HG03064 (cell line): ENCODE measurements around the gene SART3.
A peak's percentile ranks its signal among the peaks of the same experiment; 100 is the strongest.
"Not testable (repeated sequence)": the region's sequence is repeated elsewhere in the genome, so short reads cannot be mapped to it uniquely, and the experiment has no call there.

Experiments used
- ATAC-seq: cut with Tn5 transposase; IDR thresholded peaks from one replicate; pipeline ENCODE4 v1.9.1; 2021; ENCODE audit warnings: low read depth; ENCODE audit not compliant: unreplicated experiment

SART3 gene

DNA sequence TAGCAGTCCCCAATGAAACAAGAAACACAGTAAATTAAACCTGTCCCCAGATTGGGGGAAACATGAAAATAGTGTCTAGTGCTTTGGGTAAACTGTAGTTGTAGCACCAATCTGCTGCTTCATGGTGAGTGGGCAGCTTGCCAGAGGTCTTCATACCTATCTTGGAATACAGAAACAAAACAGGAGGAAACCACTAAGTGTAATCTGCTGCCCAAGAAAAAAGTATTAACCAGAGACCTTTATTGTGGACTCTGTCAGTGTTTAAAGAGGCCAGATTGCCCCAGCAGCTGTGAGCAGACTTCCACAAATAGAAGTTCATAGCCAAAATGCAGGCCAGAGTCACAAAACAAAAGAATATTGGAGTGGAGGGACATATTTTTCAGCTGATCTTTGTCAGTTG lies 3.8 kb upstream of the SART3 start:
- ATAC-seq = no peak

DNA sequence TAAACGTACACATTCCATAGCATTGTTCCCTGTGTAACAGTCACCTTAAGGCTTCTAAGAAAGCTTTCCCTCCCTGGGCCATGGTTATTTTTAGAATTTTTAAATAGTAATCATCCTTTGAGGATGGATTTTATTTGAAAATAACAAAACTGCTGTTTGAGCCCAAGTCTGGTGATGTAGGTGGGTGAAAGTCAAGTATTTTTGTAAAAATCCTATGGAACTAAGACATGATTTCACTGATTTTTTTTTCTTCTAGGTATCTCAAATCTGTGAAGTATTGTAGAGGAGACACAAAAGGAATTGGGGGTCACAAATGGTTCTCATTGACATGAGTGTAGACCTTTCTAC lies 2.8 kb upstream of the SART3 start:
- ATAC-seq = no peak

DNA sequence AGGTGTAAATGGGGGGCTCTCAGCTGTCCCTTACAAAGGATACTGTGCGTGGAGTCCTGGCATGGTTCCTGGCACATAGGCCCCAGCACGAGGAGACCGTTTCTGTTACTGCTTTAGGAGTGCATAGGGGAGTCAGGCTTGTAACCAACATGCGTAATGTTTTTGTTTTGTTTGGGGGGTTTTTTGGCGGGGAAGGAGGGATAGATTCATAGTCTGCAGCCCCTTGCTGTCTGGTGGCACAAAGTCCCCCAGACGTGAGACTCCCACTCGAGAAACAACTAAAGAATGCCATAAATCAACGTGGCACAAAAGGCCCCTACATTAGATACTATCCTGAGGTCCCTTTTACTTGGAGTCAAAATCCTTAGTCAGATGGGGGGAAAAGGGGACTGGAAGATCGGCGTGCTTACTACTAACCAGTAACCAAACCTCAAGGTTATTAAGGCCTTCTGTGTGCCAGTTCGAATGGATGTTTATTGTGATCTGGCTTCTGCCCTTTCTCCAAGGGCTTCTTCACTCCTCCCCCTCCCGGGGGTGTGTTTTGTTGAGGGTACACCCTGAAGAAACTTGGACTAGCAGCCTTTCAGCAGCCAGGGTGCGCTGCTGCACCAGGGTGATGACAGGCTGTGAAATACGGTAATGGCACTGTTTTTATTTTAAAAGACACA lies 2.3 kb upstream of the SART3 start:
- no peak for ATAC-seq

DNA sequence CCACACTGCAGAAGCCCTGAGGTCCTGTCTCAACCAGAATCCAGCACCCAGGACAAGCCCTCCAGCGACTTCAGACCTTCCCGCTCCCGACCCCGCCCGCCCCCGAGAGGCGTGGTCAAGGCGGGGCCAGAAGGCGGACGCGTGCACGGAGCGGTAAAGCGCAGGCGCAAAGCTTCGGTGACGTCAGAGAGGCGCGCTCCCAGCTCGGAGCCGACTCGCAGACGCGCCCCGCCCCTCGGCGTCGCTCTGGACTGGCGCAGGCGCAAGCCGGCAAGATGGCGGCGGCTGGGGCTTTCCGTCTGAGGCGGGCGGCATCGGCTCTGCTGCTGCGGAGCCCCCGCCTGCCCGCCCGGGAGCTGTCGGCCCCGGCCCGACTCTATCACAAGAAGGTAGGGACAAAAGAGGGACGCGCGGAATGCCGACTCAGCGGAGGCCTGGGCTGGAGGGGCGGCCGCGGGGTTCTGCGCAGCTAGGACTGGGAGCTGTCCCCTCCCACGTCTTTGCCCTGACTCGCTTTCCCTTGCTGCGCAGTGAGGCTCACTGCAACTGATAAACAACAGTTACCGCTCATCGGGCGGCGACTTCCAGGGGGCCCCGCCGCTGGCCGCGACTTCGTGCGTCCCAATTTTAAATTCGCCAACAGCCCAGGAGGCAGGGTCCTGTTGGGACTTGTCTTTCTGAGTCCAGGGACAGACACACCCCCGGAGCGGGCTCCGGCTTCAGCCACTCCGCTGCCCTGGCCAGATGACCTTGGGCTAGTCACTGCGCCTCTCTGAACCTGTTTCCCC lies 1.6 kb upstream of the SART3 start, which contains the start of gene ISCU:
ISCU (plus strand) TSS at position 249 of the 788 bp plus-strand sequence; CDS start at position 276, 27 bp downstream.
- peak; percentile 44 for ATAC-seq

DNA sequence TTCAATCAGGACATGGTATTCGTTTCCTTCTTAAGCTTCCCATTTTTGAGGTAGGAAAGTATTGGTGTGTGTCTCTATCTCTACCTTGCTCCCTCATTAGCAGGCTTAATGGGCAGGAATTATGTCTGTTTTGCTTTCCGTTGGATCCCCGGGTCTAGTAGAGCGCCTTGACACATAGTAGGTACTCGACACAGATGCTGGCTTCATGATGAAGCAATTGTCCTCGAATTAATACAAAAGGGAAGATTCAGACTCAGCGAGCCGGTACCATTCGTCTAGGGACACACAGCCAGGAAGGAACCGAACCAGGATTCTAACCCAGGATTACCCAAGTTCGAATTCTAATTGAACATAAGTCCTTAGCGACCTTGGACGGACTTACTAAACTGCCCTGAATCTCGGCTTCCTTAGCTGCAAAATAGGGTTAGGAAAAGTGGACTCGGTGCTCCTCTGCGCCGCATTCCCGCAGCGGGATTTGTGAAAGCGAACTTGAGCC lies 927 bp upstream of the SART3 start:
- no peak for ATAC-seq

DNA sequence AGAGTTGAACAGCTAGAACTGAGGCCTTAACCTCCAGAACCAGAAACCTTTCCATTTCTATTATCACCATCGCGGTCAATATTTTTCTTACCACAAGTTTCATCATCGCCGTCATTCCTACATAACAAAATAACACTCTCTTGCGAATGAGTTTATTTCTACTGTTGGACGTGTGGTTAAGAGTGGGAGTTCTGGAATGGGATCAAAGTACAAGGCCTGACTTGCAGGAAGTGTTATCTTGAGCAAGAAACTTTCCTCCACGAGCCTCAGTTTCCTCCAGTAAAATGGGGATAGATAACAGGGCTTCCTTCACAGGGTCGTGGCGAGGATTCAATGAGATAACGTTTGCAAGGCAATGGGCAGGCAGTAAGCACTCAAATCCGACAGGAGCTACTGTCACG lies 652 bp downstream of the SART3 start:
- ATAC-seq = no peak

DNA sequence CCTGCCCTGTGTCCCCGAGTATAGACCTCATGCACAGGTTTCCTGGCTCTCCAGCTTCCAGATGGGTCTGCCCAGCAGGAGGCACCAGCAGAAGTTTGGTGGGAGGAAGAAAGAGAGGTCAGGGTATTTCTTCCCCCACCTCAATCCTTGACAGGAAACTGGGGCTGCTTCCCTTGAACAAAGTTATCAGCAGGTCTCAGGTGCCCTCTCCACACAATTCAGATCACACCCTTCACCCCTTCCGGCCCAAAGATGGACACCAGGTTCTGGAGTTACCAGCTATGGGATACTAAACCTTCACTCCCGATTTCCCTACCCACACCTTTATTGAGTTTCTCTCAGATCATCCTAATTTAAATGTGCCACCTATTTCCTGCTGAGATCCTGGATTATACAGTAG lies 1.2 kb downstream of the SART3 start:
- ATAC-seq = no peak

DNA sequence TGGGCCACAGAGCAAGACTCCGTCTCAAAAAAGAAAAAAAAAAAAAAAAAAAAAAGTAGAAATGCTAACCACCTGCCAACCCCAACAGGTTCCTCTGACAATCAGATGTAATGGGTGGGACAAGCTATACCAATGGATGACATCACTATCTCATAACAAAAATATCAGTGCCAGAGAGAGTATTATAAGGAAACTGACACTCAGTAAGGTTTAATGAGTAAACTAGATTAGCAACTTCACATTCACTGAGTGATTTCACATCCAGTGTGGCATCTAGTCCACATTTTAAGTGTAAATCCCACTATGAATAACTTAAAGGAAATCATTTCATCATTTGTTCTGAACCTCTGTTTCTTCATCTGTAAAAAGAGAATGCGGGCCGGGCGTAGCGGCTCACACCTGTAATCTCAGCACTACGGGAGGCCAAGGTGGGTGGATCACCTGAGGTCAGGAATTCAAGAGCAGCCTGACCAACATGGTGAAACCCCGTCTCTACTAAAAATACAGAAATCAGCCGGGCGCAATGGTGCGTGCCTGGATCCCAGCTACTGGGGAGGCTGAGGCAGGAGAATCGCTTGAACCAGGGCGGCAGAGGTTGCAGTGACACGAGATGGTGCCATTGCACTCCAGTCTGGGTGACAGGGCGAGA lies 1.8 kb downstream of the SART3 start:
- ATAC-seq = no peak

DNA sequence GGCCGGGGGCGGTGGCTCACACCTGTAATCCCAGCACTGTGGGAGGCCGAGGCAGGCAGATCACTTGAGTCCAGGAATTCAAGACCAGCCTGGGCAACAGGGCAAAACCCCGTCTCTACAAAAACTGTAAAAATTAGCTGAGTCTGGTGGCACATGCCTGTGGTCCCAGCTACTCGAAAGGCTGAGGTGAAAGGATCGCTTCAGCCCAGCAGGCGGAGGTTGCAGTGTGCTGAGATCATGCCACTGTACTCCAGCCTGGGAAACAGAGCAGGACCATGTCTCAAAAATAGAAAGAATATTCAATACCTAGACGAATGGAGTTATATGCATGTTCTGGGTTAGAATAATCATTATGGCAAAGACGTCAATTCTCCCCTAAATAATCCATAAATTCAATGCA lies 5.6 kb downstream of the SART3 start:
- not testable (repeated sequence) for ATAC-seq

DNA sequence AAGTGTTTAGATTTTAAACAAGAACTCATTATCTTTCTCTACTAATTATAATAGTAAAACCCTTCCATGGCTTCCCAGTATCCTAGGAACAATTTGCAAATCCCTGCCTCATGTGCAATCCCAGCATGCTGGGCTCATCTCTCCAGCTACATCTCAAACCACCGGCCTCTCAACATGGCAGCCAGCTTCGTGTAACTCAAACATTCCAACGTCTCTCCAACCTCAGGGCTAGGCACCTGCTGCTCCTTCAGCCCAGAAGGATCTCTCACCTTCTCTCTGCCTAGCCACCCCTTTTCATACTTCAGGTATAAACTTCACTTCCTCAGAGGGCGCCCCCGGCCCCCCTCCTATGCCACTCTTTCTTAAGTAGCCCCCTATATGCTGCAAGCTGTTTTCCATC lies 7.2 kb downstream of the SART3 start:
- no peak for ATAC-seq

DNA sequence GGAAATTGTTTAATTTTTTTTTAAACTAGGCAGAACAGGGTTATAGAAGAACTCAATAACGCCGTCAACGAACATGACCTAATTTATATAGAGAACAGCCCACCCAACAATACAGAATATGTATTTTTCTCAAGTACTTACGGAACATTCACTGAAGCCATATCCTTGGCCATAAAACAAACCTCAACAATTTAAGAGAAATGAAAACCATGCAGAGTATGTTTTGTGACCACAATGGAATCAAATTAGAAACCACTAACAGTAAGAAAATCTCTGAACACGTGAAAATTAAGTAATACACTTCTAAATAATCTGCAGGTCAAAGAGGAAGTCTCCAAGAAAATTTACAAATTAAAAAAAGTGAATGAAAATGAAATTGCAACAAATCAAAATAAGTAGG lies 9.4 kb downstream of the SART3 start:
- ATAC-seq = no peak

DNA sequence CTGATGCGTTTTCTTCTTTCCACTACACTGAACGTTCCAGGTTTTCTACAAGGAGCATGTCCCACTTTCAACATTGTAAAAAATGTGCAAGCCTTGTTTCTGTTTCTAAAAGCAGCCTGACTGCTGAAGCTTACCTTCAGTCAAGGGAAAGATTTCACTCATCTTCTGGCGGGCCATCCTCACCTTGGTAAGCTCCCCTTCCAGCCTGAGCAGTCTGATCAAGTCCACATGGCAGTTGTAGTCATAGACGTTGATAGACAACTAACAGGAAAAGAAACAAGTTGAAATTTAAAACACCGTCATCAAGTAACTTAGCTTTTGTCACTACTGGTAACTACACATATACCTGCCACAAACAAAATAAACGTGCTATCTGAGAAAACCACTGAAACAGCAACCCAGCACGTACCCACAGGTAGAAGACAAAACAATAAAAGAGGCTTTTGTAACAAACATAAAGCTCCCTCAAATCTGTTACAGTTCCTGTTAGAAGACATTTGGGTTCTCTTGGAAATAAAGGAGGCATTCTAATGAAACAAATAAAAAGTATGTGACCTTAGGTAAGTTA lies 11.9 kb downstream of the SART3 start:
- no peak for ATAC-seq

DNA sequence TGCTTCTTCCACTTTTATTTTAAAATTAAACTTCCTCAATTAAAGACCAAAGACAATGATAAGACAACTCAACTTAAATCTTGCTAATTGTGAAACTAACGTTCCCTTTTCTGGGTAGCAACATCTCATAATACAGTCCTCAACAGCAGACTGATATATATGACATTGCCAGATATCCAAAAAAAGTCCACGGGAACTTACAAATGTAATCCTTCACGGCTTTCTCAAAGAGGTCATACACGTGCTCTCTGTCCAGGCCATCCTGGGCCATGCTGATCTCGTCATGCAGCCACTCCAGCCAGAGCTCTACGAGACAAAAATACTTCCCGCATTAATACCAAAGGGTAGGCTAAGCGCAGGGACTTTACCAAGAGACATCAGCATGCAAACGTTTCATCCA lies 13.3 kb downstream of the SART3 start:
- no peak for ATAC-seq

DNA sequence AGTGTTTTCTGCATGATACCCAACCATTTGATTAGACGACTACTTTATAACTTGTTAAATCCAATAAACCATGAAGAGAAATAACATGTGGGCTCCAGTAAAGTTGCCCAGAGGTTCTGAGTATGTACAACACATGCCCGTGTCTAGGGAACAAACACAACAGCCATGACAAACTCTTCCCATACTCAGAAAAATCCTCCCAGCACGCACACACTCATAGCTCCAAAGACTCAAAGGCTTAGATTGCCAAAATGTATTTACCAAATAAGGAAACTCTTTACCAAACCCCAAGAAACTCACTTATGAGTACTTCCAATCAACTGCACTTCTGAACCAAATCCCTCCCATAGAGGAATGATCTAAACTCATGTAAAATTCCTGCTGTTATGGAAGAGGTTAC lies 17.3 kb downstream of the SART3 start:
- ATAC-seq = no peak

DNA sequence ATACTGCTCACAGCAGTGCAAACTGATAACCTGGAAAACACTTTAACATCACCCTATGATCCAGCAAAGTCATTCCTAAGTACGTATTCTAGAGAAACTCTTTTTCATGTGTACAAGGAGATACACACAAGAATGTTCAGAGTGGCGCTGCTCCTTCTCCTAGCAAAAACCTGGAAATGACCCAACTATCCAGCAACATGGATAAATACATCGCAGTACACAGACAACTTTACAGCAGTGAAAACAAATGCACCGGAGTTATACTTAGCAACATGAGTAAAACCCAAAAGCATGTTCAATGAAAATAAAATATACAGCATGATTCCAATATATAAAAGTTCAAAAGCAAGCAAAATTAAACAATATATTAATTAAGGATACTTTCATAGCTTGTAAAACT lies 18.7 kb downstream of the SART3 start:
- no peak for ATAC-seq

DNA sequence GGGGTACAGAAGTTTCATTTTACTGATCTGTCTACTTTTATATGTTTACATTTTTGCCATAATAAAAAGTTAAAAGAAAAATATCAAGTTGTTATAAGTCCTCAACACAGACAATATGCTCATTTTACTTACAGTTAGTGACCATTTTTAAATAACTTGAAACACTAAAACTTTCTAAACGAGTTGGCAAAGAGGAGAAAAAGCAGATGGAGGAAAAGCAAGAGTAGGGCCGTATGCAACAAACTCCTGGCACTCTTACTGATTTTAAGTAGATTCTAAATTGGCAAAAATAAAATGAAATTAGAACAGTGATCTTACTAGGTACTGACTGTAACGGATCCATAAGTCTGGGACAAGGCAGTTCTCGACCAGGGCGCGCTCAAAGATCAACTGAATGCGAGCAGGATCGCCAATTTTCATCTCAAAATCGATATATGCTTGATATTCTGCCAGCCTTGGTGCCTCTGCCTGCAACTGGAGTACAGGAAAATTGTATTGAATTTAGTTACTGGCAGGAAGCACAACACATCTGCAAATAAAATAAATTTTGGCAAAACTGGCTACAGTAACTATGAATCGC lies 22.3 kb downstream of the SART3 start:
- ATAC-seq = no peak

DNA sequence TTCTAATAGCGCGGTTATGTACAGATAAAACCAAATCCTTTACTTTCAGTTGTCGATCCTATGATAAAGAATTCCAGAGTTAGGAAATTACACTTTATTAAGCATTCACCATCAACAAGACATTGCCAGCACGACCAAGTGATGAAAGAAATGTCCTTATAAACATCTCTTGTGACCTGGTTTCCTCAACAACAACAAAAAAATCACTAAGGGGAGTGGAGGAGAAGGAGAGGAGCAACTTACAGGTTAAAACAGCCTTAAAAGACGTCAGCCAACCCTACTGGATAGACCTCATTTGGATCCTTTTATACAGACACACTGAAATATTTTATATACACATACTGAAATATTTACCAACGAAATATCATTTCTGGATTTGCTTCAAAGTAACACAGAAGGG lies 22.8 kb downstream of the SART3 start:
- ATAC-seq = no peak

DNA sequence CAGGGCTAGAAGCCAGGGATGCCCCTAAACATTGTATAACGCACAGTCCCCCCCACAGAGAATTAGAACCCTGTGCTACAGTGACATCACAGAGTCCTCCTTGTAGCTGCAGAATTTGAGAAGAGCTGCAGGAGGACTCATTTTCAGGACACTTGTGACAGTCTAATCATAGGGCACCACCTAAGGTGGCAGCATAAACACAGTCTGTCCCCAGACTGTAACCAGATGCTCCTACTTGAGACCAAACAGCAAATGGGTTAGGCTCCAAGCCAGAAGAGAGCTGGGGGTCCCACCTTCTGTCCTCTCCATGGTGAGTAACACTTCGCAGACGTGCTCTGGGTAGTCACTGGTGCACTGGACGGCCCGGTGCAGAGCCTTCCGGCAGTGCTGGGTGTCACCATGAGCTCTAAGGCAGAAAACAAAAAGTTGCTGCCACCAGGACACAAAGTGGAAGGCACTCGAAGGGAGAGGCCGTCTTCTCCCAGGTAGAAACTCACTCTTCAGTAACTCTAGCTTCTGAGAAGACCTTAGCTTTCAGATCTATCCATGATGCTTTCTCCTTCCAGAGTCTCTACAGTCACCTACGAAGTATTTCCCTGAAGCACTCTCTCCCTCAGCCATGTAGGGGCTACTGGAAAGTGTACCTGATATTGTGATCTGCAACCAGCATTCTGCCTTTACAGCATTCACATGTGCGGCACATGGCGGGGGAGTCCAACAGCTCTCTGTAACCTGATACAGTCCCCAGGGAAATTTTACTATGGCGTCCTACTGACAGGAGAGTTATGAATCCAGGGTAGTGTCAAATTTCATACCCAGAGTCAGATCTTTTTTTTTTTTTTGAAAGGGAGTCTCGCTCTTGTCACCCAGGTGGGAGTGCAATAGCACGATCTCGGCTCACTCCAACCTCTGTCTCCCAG lies 28.8 kb downstream of the SART3 start:
- ATAC-seq = no peak

DNA sequence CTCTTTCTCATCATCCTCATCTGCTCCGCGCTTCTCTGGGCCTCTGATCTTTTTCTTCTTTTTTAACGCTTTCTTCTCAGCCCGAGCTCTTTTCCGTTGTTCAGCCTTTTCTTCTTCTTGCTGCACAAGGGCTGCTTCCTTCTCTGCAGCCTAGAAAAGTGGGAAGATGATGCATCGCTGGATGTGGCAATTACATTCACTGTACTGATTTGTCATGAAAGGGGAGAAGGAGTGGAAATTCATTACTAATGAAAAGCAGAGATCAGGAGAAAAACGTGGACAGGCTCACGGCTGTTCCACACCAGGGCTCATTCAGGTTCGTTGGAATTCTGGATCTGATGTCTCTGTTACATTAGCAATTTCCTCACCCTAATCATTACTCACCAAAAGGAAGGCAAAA lies 30.8 kb downstream of the SART3 start:
- no peak for ATAC-seq

DNA sequence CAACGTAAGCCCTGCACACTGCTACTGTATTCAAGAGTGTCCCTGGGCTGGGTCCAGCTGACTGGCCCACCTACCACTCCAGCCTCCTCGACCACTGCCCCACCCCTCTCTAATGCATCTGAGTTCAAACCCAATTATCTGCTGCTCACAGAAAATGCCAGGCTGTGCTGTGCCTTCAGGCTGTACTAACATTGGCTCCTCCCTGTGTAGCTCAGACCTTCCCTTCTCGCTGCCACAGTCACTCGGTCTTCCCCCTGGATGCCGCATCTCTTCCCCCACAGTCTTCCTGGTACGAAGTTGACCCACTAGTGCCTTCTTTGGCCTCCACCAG lies 33.8 kb downstream of the SART3 start:
- ATAC-seq = no peak
